IPS-11a (cell line): ENCODE results near the gene ARHGAP6.

Experiments
- H3K4me3 ChIP-seq: one replicate; pipeline ENCODE4 v1.5.1; 2013; ENCODE audit warnings: low read depth, low read length, control low read depth

ARHGAP6 gene

GRCh38 chrX:11407331-11408108 is 258.2 kb downstream of the ARHGAP6 start:
- H3K4me3 ChIP-seq = no peak overlapping the region

- H3K4me3 ChIP-seq = no peak overlapping the region
These were observed 259.5 kb downstream of the ARHGAP6 start for GRCh38 chrX:11406109-11406765.

GRCh38 chrX:11403631-11404030 is 262.1 kb downstream of the ARHGAP6 start:
- H3K4me3 ChIP-seq = no peak overlapping the region

- no peak overlapping the region for H3K4me3 ChIP-seq
These were observed 263.8 kb downstream of the ARHGAP6 start for GRCh38 chrX:11401966-11402365.

DNA sequence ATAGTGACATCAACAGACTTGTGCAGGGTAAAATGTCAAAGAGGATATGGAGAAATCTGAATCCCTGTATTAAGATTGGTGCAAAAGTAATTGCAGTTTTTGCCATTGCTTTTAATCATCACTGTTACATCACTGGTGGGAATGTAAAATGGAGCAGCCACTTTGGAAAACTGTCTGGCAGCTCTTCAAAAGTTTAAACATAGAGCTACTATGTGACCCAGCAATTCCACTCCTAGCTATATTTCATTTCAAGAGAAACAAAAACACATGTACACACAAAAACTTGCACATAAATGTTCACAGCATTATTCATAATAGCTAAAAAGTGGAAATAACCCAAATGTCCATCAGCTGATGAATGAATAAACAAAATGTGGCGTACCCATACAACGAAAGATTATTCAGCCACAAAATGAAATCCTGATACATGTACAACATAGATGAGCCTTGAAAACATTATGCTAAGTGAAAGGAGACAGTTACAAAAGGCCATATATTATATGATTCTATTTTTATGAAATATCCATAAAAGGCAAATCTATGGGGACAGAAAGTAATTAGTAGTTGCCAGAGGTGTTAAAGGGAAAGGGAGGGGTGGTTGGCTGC is 266.1 kb downstream of the ARHGAP6 start:
- H3K4me3 ChIP-seq = no peak overlapping the region

DNA sequence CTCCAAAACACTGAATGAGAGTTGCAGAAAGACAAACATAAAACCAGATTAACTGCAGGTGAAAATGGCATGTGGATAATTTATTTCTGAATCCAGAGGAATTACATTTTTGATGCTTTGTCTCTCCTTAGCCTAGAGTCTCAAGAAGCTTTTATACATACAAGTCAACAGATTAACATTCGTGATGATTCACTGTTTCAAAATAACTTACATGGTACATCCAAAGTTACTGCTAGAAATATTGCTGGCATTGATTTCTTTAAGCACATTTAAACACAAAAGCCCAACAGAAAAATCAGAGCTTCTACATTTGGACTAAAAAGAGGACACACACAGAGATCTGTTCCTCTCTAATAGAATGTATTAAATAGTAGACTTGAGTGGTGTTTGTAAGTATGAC is 266.9 kb downstream of the ARHGAP6 start:
- no peak overlapping the region for H3K4me3 ChIP-seq

DNA sequence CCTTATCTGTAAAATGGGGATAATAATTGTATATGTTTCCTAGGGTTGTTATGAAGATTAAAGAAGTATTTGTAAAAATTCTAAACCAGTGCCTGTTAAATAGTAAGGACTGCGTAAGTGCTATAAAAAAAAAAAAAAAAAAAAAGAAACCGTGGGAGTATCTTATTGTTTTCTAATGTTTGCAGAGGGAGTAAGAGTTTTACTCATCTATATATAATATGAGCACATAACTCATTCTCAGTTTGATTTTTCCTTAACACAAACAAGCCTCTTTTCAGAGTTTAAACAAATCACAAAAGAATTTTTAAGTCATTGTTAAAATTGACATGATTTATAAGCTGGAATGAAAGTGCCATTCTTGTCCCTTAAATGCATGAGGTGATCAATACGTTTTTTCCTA is 267.6 kb downstream of the ARHGAP6 start:
- no peak overlapping the region for H3K4me3 ChIP-seq

DNA sequence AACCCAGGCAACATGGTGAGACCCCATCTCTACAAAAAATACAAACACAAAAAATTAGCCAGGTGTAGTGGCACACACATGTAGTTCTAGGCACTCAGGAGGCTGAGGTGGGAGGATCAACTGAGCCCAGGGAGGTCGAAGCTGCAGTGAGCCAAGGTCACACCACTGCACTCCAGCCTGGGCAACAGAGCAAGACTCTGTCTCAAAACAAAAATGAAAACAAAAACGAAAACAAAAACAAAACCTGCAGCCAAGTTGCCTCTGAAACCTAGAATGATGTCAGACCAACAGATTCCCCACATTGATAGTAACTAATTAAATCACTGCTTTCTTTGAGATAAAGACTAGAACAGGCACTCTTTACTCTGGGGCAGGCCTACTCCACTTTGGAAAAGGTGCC is 268.0 kb downstream of the ARHGAP6 start:
- H3K4me3 ChIP-seq = no peak overlapping the region

DNA sequence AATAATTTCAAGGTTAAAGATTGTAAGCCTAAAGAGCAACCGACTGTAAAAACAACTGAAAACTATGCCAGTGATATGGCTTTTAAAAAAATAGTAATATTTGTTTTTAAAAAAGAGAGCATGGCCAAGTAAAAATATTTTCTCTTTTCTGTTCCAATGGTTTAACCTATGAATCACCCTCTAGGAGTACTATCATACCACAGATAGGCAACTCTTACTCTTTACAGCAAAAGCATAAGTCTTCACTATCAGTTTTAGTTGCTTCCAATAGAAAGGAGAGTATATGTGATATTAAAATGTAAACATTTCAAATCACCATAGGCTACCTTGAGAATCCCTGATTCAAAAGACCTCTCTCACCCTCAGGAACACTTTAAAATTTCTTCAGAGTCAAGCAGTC is 269.9 kb downstream of the ARHGAP6 start:
- H3K4me3 ChIP-seq = no peak overlapping the region

- H3K4me3 ChIP-seq = no peak overlapping the region
These were observed 271.6 kb downstream of the ARHGAP6 start for GRCh38 chrX:11393949-11394654.

- H3K4me3 ChIP-seq = no peak overlapping the region
These were observed 278.9 kb downstream of the ARHGAP6 start for GRCh38 chrX:11386812-11387211.

DNA sequence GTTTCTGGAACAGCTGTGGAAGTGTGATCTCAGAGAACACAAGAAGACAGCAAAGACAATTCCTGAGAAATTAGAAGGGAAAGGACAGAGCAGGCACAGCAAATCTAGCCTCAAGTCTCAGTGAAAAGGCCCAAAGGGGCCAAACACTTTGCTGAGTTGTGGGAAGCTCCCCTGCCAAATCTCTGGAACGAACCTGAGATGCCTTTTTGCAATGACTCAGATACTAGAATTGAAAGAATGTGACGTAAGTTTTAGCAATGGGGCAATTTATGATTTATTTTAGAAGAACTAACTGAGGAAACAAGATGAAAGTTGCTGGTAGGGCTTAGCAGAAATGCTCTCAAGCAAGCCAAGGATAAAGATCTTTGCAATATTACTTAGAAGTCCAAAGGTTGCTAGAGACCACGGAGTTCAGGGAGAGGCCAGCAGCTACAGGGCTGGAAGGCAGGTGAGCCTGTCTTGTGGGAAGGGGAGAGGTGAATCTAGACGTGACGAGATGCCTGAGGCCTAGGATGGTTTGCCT is 279.7 kb downstream of the ARHGAP6 start:
- H3K4me3 ChIP-seq = no peak overlapping the region

GRCh38 chrX:11382930-11383329 is 282.8 kb downstream of the ARHGAP6 start:
- no peak overlapping the region for H3K4me3 ChIP-seq

GRCh38 chrX:11381464-11381863 is 284.3 kb downstream of the ARHGAP6 start:
- no peak overlapping the region for H3K4me3 ChIP-seq

- H3K4me3 ChIP-seq = no peak overlapping the region
These were observed 285.4 kb downstream of the ARHGAP6 start for GRCh38 chrX:11380187-11380844.

GRCh38 chrX:11376163-11376562 is 289.6 kb downstream of the ARHGAP6 start:
- no peak overlapping the region for H3K4me3 ChIP-seq

DNA sequence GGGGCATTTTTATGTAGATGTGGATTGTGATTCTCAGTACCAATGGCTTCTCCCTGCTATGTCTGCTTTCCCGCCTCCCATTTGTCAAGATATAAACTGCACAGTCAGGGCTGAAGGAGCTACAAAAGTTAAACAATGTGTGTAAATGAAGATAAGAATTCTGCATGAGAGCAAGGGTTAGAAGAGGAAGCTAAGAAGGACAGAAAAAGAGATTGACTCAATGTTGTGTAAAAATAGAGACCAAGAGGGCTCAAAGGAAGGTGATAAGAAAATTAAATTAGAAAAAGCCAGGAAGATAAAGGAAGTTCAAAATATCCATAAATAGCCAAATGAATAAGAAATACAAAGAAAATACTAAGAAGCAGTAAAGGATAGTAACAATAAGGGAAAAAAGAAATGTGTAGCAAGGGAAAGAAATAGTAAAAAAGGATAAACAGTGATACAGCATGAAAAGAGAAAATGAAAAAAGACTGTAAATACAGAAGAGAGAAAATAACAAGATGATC is 290.1 kb downstream of the ARHGAP6 start:
- no peak overlapping the region for H3K4me3 ChIP-seq

GRCh38 chrX:11374570-11374969 is 291.1 kb downstream of the ARHGAP6 start:
- no peak overlapping the region for H3K4me3 ChIP-seq

- no peak overlapping the region for H3K4me3 ChIP-seq
These were observed 294.6 kb downstream of the ARHGAP6 start for GRCh38 chrX:11371106-11371505.

DNA sequence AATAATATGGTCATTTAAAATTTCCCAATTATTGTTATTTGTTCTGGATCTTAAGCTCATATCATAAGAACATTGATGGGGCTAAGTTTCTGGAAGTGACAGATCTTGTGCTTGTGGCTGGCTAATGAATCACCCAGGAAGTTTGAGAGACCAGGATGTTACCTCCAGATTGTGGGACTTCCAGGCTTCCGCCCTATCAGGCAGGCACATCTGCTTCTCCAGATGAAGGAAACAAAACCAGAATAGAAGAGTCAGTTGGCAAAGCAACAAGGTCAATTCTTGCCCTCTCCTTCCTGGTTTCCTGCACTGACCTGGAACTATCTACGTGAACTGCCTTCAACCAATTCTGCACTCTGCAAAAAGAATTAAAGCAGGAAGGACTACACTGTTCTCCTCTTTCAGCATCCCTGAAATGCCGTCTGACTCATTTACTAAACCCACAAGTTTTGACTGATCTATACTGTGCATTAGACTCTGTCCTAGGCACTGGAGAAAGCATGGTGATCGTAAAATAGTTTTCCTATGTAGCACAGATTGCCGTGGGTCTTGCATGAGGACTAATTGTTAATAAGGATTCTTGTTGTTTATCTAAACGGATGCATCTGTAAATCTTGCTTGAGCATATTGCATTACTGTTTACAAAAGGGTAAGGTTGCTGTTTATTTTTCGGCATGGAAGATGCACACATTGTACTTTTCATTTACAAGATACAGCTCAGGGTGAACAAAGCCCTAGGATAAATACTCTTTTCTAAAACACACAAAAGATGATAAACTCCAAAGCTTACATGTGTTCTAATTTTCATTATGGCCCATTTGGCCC is 297.9 kb downstream of the ARHGAP6 start:
- no peak overlapping the region for H3K4me3 ChIP-seq
